ENCODE measurements around the gene ACADS.

ACADS gene

GRCh38 chr12:120744922-120745493 lies 19.4 kb downstream of the ACADS start:
- ChIA-PET CTCF (interaction anchor here (0.5 to 0.7 kb wide), 2 partner anchors 115 to 261 kb away, joined by 3 to 8 read pairs; no protein-coding TSS in a partner anchor), POLR2A (no interaction called here)
- TF ChIP-seq ZNF658 (tag by site-specific recombination; IDR thresholded peaks at IDR 0.05) (no peak), ZNF239 (tag by site-specific recombination; IDR thresholded peaks at IDR 0.05) (no peak), SP3 (tag by site-specific recombination; IDR thresholded peaks at IDR 0.05) (no peak), ZNF707 (tag by site-specific recombination; IDR thresholded peaks at IDR 0.05) (no peak), ZNF423 (tag by site-specific recombination; IDR thresholded peaks at IDR 0.05) (no peak), SCRT1 (tag by site-specific recombination; IDR thresholded peaks at IDR 0.05; ENCODE audit: borderline replicate concordance) (no peak), ZNF501 (tag by site-specific recombination; IDR thresholded peaks at IDR 0.05) (no peak), ZNF558 (tag by site-specific recombination; IDR thresholded peaks at IDR 0.05) (no peak), GLI4 (tag by site-specific recombination; IDR thresholded peaks at IDR 0.05) (no peak), GLIS2 (tag by site-specific recombination; IDR thresholded peaks at IDR 0.05) (no peak), MEIS1 (CRISPR knock-in tag; IDR thresholded peaks at IDR 0.05; ENCODE audit: borderline replicate concordance) (no peak), ZNF175 (tag by site-specific recombination; IDR thresholded peaks at IDR 0.05) (no peak), ZNF692 (tag by site-specific recombination; IDR thresholded peaks at IDR 0.05) (no peak)
- Histone ChIP-seq H3K27ac (ENCODE audit: extremely low read depth, low read depth, low read length) (no peak overlapping the region), H3K4me1 (ENCODE audit: control insufficient read depth, insufficient read depth, low read length) (no peaks in the 10 kb centered on the region), H3K9me3 (ENCODE audit: control insufficient read depth, insufficient read depth, low read depth, low read length) (no peaks in the 10 kb centered on the region), H3K36me3 (ENCODE audit: control insufficient read depth in 2 of 2, insufficient read depth in 1 of 2, low read length in 2 of 2) (no peaks in the 10 kb centered on the region), H3K4me3 (ENCODE audit: low read depth, low read length) (no peak overlapping the region)

- TF ChIP-seq KLF16 (tag by site-specific recombination; IDR thresholded peaks at IDR 0.05) (no peak), ZNF621 (tag by site-specific recombination; IDR thresholded peaks at IDR 0.05) (no peak), ZNF548 (tag by site-specific recombination; IDR thresholded peaks at IDR 0.05) (no peak), ZBTB26 (tag by site-specific recombination; optimal IDR thresholded peaks at IDR 0.05) (no peak), ZNF561 (tag by site-specific recombination; IDR thresholded peaks at IDR 0.05; ENCODE audit: borderline replicate concordance) (no peak), ZNF155 (tag by site-specific recombination; IDR thresholded peaks at IDR 0.05) (no peak), ZNF76 (tag by site-specific recombination; IDR thresholded peaks at IDR 0.05; ENCODE audit: borderline replicate concordance, low read depth) (no peak), ZNF707 (tag by site-specific recombination; IDR thresholded peaks at IDR 0.05) (no peak)
- CTCF ChIA-PET, result no interaction called here
- POLR2A ChIA-PET, result interaction anchor here (0.5 kb wide), 1 partner anchor 15 kb away, joined by 4 read pairs; no protein-coding TSS in a partner anchor
Measured at GRCh38 chr12:120748242-120748641, 22.6 kb downstream of the ACADS start.

GRCh38 chr12:120749256-120749655 lies 23.6 kb downstream of the ACADS start:
- CTCF ChIA-PET, result interaction anchor here (0.7 kb wide), 1 partner anchor 193 kb away, joined by 5 read pairs; no protein-coding TSS in a partner anchor

More at GRCh38 chr12:120748242-120748641, 22.6 kb downstream of the ACADS start:
- H3K27ac ChIP-seq (ENCODE audit: extremely low read depth, low read depth, low read length), result no peak overlapping the region
- H3K4me1 ChIP-seq (ENCODE audit: control insufficient read depth, insufficient read depth, low read length), result no peaks in the 10 kb centered on the region
- no peak overlapping the region for H3K4me3 ChIP-seq (ENCODE audit: low read depth, low read length)
- H3K36me3 ChIP-seq (ENCODE audit: control insufficient read depth in 2 of 2, insufficient read depth in 1 of 2, low read length in 2 of 2), result no peaks in the 10 kb centered on the region
- H3K9me3 ChIP-seq (ENCODE audit: control insufficient read depth, insufficient read depth, low read depth, low read length), result no peaks in the 10 kb centered on the region

More at GRCh38 chr12:120749256-120749655, 23.6 kb downstream of the ACADS start:
- H3K27ac ChIP-seq (ENCODE audit: extremely low read depth, low read depth, low read length), result no peak overlapping the region
- POLR2A ChIA-PET, result no interaction called here
- no peak overlapping the region for H3K4me3 ChIP-seq (ENCODE audit: low read depth, low read length)
- no peaks in the 10 kb centered on the region for H3K4me1 ChIP-seq (ENCODE audit: control insufficient read depth, insufficient read depth, low read length)
- H3K9me3 ChIP-seq (ENCODE audit: control insufficient read depth, insufficient read depth, low read depth, low read length), result no peaks in the 10 kb centered on the region
- no peaks in the 10 kb centered on the region for H3K36me3 ChIP-seq (ENCODE audit: control insufficient read depth in 2 of 2, insufficient read depth in 1 of 2, low read length in 2 of 2)
- TF ChIP-seq ZNF837 (tag by site-specific recombination; IDR thresholded peaks at IDR 0.05) (no peak), ZBTB8A (tag by site-specific recombination; IDR thresholded peaks at IDR 0.05) (no peak)

All from HEK293 (cell line).